Measurements from ENCODE around the gene TMBIM4. TPM values are rescaled to one million over a fixed set of nuclear protein-coding genes. Genes with fewer than 3 reads are reported as not detected.

TMBIM4 gene
- total and polyA plus RNA-seq, 4 donors, result 58.6 to 154 (median 102) TPM

GRCh38 chr12:66130267-66131066 is 39.3 kb downstream of the TMBIM4 start, which contains the start of gene LLPH (continued):
- TF ChIP-seq MAX (IDR thresholded peaks at IDR 0.05) (peak; percentile 90), NR2F2 (IDR thresholded peaks at IDR 0.05) (peak; percentile 28), GABPA (IDR thresholded peaks at IDR 0.05 in 1 of 2, conservative IDR thresholded peaks at IDR 0.05 in 1 of 2) (peak; percentile 93 to 99)
- TF ChIP-seq, protein P1, sequence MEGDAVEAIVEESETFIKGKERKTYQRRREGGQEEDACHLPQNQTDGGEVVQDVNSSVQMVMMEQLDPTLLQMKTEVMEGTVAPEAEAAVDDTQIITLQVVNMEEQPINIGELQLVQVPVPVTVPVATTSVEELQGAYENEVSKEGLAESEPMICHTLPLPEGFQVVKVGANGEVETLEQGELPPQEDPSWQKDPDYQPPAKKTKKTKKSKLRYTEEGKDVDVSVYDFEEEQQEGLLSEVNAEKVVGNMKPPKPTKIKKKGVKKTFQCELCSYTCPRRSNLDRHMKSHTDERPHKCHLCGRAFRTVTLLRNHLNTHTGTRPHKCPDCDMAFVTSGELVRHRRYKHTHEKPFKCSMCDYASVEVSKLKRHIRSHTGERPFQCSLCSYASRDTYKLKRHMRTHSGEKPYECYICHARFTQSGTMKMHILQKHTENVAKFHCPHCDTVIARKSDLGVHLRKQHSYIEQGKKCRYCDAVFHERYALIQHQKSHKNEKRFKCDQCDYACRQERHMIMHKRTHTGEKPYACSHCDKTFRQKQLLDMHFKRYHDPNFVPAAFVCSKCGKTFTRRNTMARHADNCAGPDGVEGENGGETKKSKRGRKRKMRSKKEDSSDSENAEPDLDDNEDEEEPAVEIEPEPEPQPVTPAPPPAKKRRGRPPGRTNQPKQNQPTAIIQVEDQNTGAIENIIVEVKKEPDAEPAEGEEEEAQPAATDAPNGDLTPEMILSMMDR (IDR thresholded peaks at IDR 0.05; ENCODE audit: low read depth, low read length, missing input control), result no peak

- Histone ChIP-seq H3K4me3 (ENCODE audit: low read depth in 1 of 3, low read length in 3 of 3) (peak overlapping the region; percentile 66 to 97 (median 94)), H3K9me3 (ENCODE audit: control insufficient read depth in 4 of 4, low read length in 3 of 4) (no peaks in the 10 kb centered on the region), H3K27ac (ENCODE audit: low read depth in 1 of 2, low read length in 2 of 2) (no peak overlapping the region), H3K36me3 (ENCODE audit: control insufficient read depth in 4 of 4, insufficient read depth in 3 of 4, low read depth in 1 of 4, low read length in 3 of 4) (peaks cover 1 to 21% (median 16%) of the 10 kb centered on the region in 4 donors), H3K4me1 (ENCODE audit: control insufficient read depth in 4 of 4, insufficient read depth in 4 of 4, low read length in 3 of 4) (peaks cover 4 to 18% (median 15%) of the 10 kb centered on the region in 4 donors), H3K9ac (ENCODE audit: low read depth in 1 of 2, low read length in 2 of 2) (peak overlapping the region; percentile 47 to 74), H3K27me3 (ENCODE audit: control insufficient read depth in 4 of 4, insufficient read depth in 4 of 4, low read length in 3 of 4) (no peaks in the 10 kb centered on the region)
- peak; percentile 35 for DNase-seq (ENCODE audit: low spot score)
- TF ChIP-seq SP1 (IDR thresholded peaks at IDR 0.05), result no peak
- TF ChIP-seq FOXA1 (IDR thresholded peaks at IDR 0.05), result no peak
- TF ChIP-seq, protein P2, sequence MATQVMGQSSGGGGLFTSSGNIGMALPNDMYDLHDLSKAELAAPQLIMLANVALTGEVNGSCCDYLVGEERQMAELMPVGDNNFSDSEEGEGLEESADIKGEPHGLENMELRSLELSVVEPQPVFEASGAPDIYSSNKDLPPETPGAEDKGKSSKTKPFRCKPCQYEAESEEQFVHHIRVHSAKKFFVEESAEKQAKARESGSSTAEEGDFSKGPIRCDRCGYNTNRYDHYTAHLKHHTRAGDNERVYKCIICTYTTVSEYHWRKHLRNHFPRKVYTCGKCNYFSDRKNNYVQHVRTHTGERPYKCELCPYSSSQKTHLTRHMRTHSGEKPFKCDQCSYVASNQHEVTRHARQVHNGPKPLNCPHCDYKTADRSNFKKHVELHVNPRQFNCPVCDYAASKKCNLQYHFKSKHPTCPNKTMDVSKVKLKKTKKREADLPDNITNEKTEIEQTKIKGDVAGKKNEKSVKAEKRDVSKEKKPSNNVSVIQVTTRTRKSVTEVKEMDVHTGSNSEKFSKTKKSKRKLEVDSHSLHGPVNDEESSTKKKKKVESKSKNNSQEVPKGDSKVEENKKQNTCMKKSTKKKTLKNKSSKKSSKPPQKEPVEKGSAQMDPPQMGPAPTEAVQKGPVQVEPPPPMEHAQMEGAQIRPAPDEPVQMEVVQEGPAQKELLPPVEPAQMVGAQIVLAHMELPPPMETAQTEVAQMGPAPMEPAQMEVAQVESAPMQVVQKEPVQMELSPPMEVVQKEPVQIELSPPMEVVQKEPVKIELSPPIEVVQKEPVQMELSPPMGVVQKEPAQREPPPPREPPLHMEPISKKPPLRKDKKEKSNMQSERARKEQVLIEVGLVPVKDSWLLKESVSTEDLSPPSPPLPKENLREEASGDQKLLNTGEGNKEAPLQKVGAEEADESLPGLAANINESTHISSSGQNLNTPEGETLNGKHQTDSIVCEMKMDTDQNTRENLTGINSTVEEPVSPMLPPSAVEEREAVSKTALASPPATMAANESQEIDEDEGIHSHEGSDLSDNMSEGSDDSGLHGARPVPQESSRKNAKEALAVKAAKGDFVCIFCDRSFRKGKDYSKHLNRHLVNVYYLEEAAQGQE (IDR thresholded peaks at IDR 0.05), result no peak
- no peak for TF ChIP-seq GABPA (IDR thresholded peaks at IDR 0.05 in 1 of 2, conservative IDR thresholded peaks at IDR 0.05 in 1 of 2)
- WGBS, result 7% methylated on average over 8 of the region's 8 CpGs
Measured at GRCh38 chr12:66129934-66130266, 39.9 kb downstream of the TMBIM4 start.

- Histone ChIP-seq H3K9me3 (ENCODE audit: control insufficient read depth in 4 of 4, low read length in 3 of 4) (no peaks in the 10 kb centered on the region), H3K36me3 (ENCODE audit: control insufficient read depth in 4 of 4, insufficient read depth in 3 of 4, low read depth in 1 of 4, low read length in 3 of 4) (peaks cover 6 to 41% (median 30%) of the 10 kb centered on the region in 4 donors), H3K4me1 (ENCODE audit: control insufficient read depth in 4 of 4, insufficient read depth in 4 of 4, low read length in 3 of 4) (peaks cover 4 to 18% (median 15%) of the 10 kb centered on the region in 4 donors), H3K27ac (ENCODE audit: low read depth in 1 of 2, low read length in 2 of 2) (no peak overlapping the region), H3K27me3 (ENCODE audit: control insufficient read depth in 4 of 4, insufficient read depth in 4 of 4, low read length in 3 of 4) (no peaks in the 10 kb centered on the region), H3K9ac (ENCODE audit: low read depth in 1 of 2, low read length in 2 of 2) (no peak overlapping the region), H3K4me3 (ENCODE audit: low read depth in 1 of 3, low read length in 3 of 3) (no peak overlapping the region)
- no peak for DNase-seq (ENCODE audit: low spot score)
- WGBS, result 73% methylated on average over 1 of the region's 1 CpG
- TF ChIP-seq, protein P2 (IDR thresholded peaks at IDR 0.05), result no peak
- no peak for TF ChIP-seq TAF1 (conservative IDR thresholded peaks at IDR 0.05)
- TF ChIP-seq FOXA1 (IDR thresholded peaks at IDR 0.05), result no peak
- TF ChIP-seq, protein P3, sequence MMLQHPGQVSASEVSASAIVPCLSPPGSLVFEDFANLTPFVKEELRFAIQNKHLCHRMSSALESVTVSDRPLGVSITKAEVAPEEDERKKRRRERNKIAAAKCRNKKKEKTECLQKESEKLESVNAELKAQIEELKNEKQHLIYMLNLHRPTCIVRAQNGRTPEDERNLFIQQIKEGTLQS (IDR thresholded peaks at IDR 0.05), result no peak
- TF ChIP-seq YY1 (IDR thresholded peaks at IDR 0.05), result no peak
- TF ChIP-seq, protein P4, sequence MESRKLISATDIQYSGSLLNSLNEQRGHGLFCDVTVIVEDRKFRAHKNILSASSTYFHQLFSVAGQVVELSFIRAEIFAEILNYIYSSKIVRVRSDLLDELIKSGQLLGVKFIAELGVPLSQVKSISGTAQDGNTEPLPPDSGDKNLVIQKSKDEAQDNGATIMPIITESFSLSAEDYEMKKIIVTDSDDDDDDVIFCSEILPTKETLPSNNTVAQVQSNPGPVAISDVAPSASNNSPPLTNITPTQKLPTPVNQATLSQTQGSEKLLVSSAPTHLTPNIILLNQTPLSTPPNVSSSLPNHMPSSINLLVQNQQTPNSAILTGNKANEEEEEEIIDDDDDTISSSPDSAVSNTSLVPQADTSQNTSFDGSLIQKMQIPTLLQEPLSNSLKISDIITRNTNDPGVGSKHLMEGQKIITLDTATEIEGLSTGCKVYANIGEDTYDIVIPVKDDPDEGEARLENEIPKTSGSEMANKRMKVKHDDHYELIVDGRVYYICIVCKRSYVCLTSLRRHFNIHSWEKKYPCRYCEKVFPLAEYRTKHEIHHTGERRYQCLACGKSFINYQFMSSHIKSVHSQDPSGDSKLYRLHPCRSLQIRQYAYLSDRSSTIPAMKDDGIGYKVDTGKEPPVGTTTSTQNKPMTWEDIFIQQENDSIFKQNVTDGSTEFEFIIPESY (IDR thresholded peaks at IDR 0.05), result no peak
- TF ChIP-seq JUND (IDR thresholded peaks at IDR 0.05), result no peak
- TF ChIP-seq NR2F2 (IDR thresholded peaks at IDR 0.05), result no peak
- no peak for TF ChIP-seq HNF4G (IDR thresholded peaks at IDR 0.05)
- no peak for TF ChIP-seq EGR1 (IDR thresholded peaks at IDR 0.05; ENCODE audit: low read depth in 2 of 2)
- TF ChIP-seq RXRA (IDR thresholded peaks at IDR 0.05), result no peak
- TF ChIP-seq MAX (IDR thresholded peaks at IDR 0.05), result no peak
- TF ChIP-seq SP1 (IDR thresholded peaks at IDR 0.05), result no peak
Measured at GRCh38 chr12:66127650-66128049, 42.1 kb downstream of the TMBIM4 start.
